Measurements from ENCODE around the gene FGF21. TPM values are rescaled to one million over a fixed set of nuclear protein-coding genes. Genes with fewer than 3 reads are reported as not detected.

Gene FGF21
- total and polyA plus RNA-seq, 9 donors = not detected

- H3K4me1 ChIP-seq (ENCODE audit: insufficient read depth) = peaks cover 7% of the 10 kb centered on the region
- H3K4me3 ChIP-seq = no peak overlapping the region
- TF ChIP-seq CTCF (IDR thresholded peaks at IDR 0.05) = no peak
- TF ChIP-seq EP300 (IDR thresholded peaks at IDR 0.05) = no peak
- no peak for TF ChIP-seq POLR2A (IDR thresholded peaks at IDR 0.05)
- DNase-seq = no peak
- no peak overlapping the region for H3K27ac ChIP-seq
- H3K27me3 ChIP-seq = no peaks in the 10 kb centered on the region
- H3K9me3 ChIP-seq = no peaks in the 10 kb centered on the region
- 78 to 83% (median 82%) methylated on average over 2 of the region's 2 CpGs for WGBS, 3 donors
- H3K36me3 ChIP-seq = no peaks in the 10 kb centered on the region
- intact Hi-C loops (cut with DNase I) = no loop called here
Measured at GRCh38 chr19:48726556-48726955, 28.8 kb upstream of the FGF21 start.

GRCh38 chr19:48728911-48729664, 26.2 kb upstream of the FGF21 start:
- Histone ChIP-seq H3K36me3 (no peaks in the 10 kb centered on the region), H3K4me3 (no peak overlapping the region), H3K27me3 (no peaks in the 10 kb centered on the region), H3K4me1 (ENCODE audit: insufficient read depth) (peaks cover 7% of the 10 kb centered on the region), H3K27ac (peak overlapping the region; percentile 44 to 73), H3K9me3 (no peaks in the 10 kb centered on the region)
- DNase-seq = peak in 4 of 5 donors; percentile 47 to 72 (median 62)
- WGBS, 3 donors = 30 to 65% (median 58%) methylated on average over 26 to 77 of the region's 77 CpGs
- no peak for TF ChIP-seq POLR2A (IDR thresholded peaks at IDR 0.05)
- no peak for TF ChIP-seq EP300 (IDR thresholded peaks at IDR 0.05)
- no peak for TF ChIP-seq CTCF (IDR thresholded peaks at IDR 0.05)
- intact Hi-C loops (cut with DNase I) = no loop called here

GRCh38 chr19:48731452-48731851, 23.9 kb upstream of the FGF21 start:
- DNase-seq = no peak
- Histone ChIP-seq H3K4me3 (no peak overlapping the region), H3K27me3 (no peaks in the 10 kb centered on the region), H3K36me3 (no peaks in the 10 kb centered on the region), H3K4me1 (ENCODE audit: insufficient read depth) (no peaks in the 10 kb centered on the region), H3K9me3 (no peaks in the 10 kb centered on the region), H3K27ac (no peak overlapping the region)
- intact Hi-C loops (cut with DNase I) = no loop called here
- no peak for TF ChIP-seq EP300 (IDR thresholded peaks at IDR 0.05)
- no peak for TF ChIP-seq CTCF (IDR thresholded peaks at IDR 0.05)
- TF ChIP-seq POLR2A (IDR thresholded peaks at IDR 0.05) = no peak
- 86 to 94% (median 89%) methylated on average over 4 of the region's 4 CpGs for WGBS, 3 donors

- Histone ChIP-seq H3K36me3 (no peaks in the 10 kb centered on the region), H3K27me3 (no peaks in the 10 kb centered on the region), H3K4me3 (no peak overlapping the region), H3K4me1 (ENCODE audit: insufficient read depth) (no peaks in the 10 kb centered on the region), H3K9me3 (no peaks in the 10 kb centered on the region), H3K27ac (no peak overlapping the region)
- TF ChIP-seq CTCF (IDR thresholded peaks at IDR 0.05) = no peak
- no peak for DNase-seq
- intact Hi-C loops (cut with DNase I) = loop anchor here in 2 of 4 donors (5.0 kb wide), 2 partner anchors 57 to 87 kb away; partner anchors contain the start of gene CA11 (in 1 of the 2)
- WGBS, 3 donors = 93 to 96% (median 95%) methylated on average over 9 of the region's 9 CpGs
Measured at GRCh38 chr19:48734625-48735024, 20.7 kb upstream of the FGF21 start.
